ENCODE measurements around the gene OR5M11.

OR5M11 gene

DNA sequence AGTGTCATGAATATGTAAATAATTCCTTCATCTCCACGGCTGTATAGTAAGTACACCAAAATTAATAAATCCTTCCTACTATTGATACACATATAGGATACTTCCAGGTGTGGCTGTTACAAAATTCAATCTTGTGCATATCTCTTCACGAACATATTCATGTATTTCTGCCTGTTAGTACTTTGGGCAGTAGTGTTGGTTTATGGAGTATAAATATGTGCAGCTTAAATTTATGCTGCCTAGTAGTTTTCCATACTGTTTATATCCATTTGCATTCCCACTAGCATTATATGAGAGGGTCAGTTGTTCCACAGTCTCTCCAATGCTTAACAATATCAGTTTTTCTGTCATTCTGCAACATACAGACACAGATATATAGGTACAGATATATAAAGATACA lies 47.9 kb downstream of the OR5M11 start:
- DNase-seq (ENCODE audit: low read depth, low spot score), result no peak
- no peak overlapping the region for H3K4me3 ChIP-seq (ENCODE audit: low read depth, low read length)
- in situ Hi-C loops (cut with HindIII; ENCODE audit: low sequenced_read_pairs), result no loop called here
- TF ChIP-seq CTCF (IDR thresholded peaks at IDR 0.05; ENCODE audit: low read depth, low read length), result no peak
